GM20431 (cell line): ENCODE measurements around the gene CSAD.
"Not testable (repeated sequence)": the region's sequence is repeated elsewhere in the genome, so short reads cannot be mapped to it uniquely, and the experiment has no call there.

Experiments
- in situ Hi-C: fragments of 300-500 bp; cut with MseI, MboI; formaldehyde crosslinking; loops from one replicate; pipeline ENCODE4 v1.15.0; 2020; ENCODE audit warnings: low sequenced_read_pairs; ENCODE audit not compliant: unreplicated experiment

CSAD gene

GRCh38 chr12:53115112-53115890, 65.4 kb downstream of the CSAD start:
- in situ Hi-C loops, result no loop called here

- in situ Hi-C loops, result no loop called here
These were observed 66.8 kb downstream of the CSAD start for GRCh38 chr12:53113951-53114350.

DNA sequence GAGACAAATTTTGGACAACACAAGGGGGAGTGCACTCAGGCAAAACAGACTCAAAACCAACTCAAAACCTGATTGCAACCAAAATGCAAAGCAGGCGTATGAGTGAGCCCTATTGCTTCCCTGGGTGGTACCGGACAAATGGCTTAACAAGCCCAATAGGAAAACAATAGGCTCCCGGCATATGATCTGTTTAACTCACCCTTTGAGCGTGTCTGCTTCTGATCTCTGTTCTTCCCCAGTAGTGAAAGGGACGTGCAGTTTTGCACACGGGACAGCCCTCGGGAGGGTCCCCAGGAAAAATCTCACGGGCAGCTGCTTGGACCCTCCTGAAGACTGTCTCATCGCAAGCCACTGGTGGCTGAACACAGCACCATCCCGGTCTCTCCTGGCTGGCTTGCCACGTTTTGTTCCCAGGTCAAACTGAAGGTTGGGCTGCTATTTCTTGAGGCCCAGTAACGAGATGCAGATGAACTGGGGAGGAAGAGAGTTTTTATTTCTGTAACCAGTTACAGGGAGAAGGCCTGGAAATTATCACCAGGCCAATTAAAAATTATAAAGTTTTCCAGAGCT, 67.5 kb downstream of the CSAD start:
- in situ Hi-C loops, result no loop called here

GRCh38 chr12:53112431-53112830, 68.3 kb downstream of the CSAD start:
- in situ Hi-C loops, result not testable (repeated sequence)
